Measurements from ENCODE around the gene KMT2E.
A peak's percentile ranks its signal among the peaks of the same experiment; 100 is the strongest.
"Not testable (repeated sequence)": the region's sequence is repeated elsewhere in the genome, so short reads cannot be mapped to it uniquely, and the experiment has no call there.

The KMT2E gene

DNA sequence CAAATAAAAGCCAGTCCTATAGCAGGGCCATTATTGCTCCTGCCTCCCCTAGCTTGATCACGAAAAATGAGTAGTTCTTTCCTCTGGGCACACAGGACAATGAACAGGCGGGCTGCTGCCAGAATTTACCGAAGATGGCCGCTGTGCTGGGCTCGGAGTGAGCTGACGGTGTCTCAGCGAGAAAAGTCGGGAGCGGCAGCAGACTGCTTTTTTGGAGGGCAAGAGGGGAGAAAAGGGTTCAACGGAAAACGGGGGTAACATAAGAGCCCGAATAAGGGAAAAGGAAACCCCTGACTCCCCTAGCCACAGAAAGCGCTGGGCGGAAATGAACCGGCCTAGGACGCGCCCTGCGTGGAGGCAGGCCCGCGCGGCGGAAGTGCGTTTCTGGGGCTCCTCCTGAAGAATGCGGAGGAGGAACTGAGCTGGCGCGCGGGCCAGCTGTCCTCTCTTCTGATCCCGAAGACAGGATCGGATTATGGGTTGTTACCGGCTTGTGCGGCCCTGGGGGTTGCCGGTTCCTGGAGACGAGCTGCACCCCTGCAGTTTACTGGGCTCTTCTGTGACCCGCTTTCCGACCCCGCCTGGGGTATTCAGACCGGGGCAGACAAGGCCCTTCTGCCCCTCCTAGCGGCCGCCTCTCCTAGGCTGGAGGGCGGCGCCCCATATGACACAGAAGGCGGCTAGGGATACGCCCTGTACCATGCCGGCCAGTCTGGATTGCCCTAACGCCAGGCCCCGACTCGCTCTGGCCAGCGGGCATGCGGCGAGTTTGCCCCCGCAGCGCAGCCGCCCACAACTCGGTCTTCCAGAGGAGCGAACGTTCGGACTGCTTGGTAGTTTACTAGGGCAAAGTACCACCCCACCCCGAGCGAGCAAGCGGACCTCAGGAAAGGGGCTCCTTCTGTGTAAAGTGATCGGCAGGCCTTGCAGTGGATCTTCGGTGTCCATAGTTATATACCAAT lies 30.1 kb upstream of the KMT2E start:
- peak; percentile 78 for DNase-seq

DNA sequence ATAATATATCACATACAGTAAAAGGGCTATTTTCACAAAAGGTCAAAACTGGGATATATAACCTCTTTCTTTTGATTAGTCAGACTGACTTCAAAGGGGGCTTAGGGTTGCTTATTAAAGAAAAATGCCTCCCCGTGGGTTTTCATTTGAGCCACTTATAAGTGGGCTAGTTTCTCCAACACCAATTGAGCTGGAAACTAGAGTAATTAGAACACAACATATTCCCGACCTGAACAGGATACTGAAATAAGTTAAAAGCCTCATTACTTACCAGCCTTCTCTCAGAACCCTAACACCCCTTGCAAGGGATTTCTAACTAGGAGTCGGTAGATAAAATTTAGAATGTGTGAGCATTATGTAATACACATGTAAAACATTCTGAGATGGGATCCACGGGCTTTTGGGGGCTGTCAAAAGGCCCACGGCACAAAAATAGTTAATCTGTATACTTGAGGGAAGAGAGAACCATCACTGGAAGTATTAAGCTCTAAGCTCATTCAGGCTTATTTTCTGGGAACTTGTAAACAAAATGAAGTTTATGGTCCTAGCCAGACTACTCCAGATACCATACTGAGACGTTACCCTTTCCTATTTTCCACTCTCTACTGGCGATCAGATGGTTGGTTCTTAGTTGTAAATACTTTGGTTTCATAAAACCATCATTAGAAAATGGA lies 29.3 kb upstream of the KMT2E start:
- DNase-seq: no peak

DNA sequence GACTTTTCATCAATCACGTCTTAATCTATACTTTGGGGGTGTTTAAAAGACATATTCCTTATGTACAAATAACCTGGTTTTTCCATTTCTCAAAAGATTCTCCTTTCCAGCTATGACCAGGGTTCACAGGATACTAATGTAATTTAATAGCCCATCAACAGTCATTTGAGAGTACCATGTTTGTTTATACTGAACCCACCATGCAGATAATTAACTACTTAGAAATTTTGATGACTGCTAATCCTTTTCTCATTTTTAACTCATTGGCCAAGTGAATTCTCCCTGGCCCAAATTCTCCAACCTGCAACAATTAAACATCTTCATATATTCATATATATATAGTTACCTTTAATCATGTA lies 28.8 kb upstream of the KMT2E start:
- no peak for DNase-seq

DNA sequence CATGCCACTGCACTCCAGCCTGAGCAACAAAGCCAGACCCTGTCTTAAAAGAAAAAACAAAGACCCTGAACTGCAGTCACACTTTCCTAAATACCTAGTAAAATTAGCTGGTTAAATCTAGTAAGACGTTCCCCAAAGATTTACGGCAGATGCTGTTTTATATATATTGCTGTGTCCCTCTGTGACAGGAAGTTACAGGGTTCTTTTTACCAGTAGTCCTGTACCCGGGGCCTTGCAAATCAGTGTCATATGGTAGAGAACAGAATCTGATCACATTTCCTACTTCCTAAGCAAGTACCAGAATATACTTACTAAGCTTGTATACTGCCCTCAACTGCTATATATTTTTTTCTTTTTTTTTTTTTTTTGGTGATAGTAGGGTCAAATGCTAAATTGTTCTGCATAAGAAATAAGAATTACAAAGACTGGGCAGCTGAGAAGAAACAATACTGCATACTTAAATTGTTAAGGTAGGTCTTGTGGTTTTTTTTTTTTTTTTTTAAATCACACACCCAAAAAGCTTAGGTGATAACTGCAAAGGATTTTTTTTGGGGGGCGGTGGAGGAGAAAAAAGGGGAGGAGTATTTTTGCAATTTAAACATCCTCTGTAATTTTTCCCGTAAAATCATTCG lies 27.3 kb upstream of the KMT2E start:
- no peak for DNase-seq

DNA sequence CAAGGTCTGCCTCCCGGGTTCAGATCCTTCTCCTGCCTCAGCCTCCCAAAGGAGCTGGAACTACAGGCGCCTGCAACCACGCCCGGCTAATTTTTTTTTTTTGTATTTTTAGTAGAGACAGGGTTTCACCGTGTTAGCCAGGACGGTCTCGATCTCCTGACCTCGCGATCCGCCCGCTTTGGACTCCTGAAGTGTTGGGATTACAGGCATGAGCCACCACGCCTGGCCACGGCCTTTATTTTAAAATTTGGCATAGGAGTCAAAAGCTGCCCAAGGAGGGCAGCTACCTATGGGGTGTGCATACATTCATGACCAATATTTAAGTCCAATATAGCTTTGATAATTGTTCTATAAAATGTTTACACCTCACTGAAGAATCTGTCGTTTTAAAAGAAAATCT lies 26.6 kb upstream of the KMT2E start:
- DNase-seq: not testable (repeated sequence)

DNA sequence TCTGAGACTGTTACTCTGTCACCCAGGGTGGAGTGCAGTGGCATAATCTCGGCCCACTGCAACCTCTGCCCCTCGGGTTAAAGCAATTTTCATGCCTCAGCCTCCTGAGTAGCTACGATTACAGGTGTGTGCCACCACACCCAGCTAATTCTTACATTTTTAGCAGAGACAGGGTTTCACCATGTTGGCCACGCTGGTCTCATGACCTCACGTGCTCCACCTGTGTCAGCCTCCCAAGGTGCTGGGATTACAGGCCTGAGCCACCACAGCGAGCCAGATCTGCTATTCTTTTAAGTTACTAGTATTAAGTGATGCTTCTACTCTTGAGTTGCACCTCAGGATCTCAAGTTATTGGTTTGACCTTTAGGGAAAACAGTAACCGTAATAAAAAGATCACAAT lies 23.0 kb upstream of the KMT2E start:
- no peak for DNase-seq

DNA sequence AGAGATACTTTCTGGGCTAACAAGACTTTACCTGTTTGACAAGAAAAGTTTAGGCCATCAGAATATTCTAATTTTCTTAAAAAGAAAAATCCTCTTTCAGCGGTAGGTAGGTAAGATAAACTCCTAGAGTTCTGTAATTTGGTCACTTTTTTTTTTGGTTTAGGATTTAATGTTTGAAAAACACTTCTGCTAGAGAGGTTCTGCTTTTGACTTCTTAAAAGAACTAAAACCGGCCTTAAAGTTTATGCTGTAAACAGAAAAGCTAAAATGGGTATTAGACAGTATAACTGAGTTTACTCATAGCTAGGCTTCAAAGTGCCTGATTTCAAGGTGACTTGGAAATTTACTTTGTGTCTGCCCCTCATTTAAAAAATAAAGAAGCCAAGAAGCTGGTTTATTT lies 21.7 kb upstream of the KMT2E start:
- DNase-seq: no peak

DNA sequence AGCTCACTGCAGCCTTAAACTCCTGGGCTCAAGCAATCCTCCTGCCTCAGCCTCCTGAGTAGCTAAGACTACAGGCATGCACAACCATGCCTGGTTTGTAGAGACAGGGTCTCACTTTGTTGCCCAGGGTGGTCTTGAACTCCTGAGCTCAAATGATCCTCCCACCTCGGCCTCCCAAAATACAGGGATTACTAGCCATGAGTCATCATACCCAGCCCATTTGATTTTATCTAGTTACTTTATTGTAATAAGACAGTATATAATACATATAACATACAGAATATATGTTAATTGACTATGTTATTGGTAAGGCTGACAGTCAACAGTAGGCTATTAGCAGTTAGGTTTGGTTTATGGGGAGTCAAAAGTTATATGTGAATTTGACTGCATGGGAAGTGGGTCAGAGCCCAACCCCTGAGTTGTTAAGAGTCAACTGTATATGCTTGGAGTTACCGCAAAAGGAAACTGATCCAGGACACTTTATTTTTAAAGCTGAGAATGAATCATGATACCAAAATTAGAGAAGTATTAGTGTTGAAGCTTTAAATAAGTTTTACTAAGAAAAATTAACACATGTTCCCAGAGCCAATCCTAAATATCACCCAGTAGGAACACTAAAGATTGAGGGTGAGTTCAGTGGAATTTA lies 20.7 kb upstream of the KMT2E start:
- DNase-seq: no peak

DNA sequence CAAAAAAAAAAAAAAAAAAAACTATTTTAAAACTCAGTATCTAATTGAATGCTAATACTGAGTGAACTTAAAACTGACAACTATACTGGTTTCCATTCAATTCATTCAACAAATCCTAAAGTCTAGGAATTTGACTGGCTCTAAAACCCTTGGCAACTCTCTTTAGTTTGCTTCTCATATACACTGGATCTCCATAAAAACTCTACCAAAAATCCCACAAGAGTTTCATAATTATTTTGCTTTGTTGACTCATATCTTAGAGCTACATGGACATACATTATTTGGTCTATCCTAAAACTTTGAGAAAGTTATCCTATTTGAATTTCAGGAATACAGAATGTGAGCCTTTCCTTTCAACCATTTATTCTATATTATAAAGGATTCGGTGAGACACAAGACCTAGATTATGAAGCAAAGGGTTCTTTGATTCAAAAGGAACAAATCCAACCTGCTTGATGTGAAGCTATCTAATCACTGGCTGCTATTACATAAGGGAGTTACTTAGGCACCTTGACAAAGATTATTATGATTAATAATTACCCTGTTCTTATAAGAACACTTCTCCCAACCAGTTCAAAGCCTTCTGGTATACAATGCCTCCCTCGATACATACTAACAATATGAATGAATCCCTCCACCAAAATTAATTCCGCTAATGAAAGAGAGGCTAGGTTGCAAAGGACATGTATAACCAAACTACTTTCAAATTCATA lies 15.8 kb upstream of the KMT2E start:
- no peak for DNase-seq

DNA sequence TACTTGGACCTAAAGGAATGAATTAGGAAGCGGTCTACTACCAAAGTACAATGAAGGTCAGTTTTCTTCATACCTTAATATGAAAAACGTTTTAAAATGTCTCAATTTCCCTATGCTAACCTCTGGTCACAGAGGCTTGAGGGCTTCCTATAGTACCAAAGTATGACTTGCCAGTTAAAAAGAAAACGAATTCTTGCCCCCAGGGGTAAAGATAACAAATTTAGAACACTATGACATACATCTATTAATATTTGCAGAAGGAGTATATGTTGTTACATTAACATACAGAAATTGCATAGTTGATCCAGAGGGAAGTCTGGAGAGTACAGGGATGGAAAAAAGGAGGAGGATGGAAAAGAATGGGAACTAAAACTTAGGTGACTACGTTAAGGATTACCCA lies 13.8 kb upstream of the KMT2E start:
- no peak for DNase-seq

DNA sequence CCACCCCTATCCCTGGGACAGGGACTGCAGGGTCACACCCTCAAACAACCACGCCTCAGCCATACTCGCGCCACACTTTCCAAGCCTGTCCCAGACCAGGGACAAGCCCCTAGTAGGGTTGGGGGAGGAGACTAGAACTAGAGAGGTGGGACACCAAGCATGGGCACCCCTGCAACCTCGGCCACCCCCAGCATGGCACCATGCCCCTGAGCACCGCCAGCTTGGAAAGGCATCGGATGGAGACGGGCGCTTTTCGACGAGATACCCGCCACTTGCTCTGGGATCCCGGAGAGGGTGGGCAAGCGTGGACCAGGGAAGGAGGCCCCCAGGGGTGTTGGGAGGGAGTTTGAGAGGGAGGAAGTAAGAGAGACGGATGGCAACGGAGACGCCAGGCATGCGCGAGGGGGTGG lies 13.1 kb upstream of the KMT2E start:
- DNase-seq: no peak

DNA sequence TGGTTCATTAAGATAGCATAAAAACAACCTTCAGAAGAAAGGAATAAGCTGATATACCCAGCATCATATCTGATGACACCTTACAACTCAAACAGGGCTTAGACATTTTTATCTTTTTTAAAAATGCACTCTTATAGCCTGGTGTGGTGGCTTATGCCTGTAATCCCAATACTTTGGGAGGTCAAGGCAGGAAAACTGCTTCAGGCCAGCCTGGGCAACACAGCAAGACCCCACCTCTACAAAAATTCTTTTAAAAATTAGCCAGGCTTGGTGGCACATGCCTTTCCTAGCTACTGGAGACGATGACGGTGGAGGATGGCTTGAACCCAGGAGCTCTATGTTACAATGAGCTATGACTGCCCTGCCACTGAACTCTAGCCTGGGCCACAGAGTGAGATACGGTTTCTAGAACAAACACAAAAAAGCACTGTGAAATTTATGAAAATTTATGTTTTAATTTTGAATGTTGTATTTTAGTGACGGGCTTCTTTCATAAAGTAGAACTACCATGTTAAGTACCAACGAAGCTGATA lies 12.3 kb upstream of the KMT2E start:
- DNase-seq: no peak

DNA sequence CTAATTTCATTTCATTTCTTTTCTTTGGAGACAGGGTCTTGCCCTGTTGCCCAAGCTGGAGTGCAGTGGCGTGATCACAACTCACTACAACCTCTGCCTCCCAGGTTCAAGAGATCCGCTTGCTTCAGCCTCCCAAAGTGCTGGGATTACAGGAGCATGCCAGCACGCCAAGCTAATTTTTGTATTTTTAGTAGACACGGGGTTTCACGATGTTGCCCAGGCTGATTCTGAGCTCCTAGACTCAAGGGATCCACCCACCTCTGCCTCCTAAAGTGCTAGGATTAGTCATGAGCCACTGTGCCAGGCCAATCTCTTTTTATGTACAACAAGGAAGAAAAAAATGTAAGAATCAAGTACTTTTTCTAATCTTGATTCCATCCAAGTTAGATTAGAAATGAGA lies 10.7 kb upstream of the KMT2E start:
- DNase-seq: peak; percentile 48

DNA sequence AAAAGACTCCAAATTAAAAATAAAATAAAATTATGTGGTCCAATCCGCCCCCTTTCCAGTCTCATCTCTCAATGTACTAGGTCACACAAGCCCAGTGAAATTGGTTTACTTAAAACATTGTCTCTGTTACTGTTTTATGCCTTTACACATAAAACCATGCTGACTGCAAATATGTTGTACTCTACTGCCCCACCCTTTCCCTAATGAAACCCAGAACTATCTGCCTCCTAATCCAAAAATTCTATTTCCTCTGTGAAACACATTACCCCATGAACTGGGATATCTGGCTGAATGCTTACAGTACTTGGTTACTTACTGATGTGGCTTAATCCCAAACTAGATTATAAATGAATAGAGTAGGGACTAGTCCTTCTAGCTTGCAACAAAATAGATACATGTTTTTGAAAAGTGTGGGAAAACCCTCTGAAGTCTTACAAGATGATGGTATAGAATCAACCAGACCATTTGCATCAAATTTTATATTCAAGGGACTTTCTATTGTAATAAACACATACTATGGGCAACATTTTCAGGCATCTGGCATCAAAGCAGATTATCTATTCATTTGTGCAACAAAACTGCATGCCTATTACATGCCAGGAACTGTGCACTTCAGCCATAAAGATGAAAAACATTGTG lies 10.0 kb upstream of the KMT2E start:
- no peak for DNase-seq

DNA sequence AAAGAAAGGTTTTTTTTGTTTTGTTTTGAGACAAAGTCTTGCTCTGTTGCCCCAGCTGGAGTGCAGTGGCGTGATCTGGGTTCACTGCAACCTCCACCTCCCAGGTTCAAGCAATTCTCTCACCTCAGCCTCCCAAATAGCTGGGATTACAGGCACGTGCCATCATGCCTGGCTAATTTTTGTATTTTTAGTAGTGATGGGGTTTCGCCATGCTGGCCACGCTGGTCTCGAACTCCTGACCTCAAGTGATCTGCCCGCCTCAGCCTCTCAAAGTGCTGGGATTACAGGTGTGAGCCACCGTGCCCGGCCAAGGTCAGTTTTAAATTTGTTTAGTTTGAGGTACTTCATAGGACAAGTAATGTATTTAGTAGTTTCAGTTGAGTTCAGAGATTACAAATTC lies 9.0 kb upstream of the KMT2E start:
- not testable (repeated sequence) for DNase-seq

DNA sequence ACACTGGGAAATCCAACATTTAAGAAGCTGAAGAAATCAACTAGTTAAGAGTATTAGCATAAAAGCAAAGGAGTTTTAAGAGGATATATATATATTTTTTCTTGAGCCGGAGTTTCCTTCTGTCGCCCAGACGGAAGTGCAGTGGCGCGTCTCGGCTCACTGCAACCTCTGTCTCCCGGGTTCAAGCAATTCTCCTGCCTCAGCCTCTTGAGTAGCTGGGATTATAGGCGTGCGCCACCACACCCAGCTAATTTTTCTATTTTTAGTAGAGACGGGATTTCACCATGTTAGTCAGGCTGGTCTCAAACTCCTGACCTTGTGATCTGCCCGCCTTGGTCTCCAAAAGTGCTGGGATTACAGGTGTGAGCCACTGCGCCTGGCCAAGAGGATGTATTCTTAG lies 8.5 kb upstream of the KMT2E start:
- DNase-seq: not testable (repeated sequence)

DNA sequence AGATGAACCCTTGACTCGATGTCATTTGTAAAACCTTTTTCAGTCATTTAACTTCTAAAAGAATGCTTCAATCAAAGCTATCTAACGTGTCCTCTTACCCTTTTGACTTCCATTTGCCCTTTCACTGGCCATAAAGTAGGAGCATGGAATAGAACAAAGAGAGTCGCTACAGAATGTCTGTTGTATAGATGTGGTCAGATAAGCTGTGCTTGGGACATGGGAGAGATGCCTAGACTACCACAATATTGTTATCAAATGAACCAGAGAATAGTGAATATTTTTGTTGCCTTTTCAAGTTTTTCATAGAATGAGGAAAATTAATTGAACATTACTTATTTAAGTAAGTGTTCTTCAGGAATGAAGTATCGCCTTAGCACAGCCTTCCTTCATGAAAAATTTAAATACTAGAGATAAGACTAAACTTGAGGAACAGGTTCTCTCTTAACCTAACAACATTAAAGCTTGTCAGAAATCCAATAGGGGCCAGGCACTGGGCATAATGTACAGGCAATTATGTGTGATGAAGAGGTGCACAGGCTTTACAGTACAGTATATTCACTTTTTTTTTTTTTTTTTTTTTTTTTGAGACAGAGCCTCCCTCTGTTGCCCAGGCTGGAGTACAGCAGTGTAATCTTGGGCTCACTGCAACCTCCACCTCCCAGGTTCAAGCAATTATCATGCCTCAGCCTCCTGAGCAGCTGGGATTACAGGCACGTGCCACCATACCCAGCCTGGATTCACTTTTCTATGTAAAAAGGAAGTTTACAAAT lies 7.5 kb upstream of the KMT2E start:
- DNase-seq: no peak

DNA sequence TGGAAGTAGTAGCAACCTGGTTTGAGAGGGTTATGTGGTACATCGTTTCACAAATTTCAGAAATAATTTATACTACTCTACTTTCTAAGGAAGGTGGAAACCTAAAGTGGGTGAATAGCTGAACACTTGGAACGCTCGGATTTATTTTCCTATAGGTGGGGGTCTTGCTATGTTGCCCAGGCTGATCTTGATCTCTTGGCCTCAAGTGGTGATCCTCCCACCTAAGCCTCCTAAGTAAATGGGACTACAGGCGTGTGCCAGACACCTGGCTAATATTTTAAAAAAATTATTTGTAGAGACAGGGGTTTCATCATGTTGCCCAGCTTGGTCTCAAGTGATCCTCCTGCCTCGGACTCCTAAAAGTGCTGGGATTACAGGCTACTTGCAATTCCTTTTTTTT lies 6.7 kb upstream of the KMT2E start:
- DNase-seq: no peak

DNA sequence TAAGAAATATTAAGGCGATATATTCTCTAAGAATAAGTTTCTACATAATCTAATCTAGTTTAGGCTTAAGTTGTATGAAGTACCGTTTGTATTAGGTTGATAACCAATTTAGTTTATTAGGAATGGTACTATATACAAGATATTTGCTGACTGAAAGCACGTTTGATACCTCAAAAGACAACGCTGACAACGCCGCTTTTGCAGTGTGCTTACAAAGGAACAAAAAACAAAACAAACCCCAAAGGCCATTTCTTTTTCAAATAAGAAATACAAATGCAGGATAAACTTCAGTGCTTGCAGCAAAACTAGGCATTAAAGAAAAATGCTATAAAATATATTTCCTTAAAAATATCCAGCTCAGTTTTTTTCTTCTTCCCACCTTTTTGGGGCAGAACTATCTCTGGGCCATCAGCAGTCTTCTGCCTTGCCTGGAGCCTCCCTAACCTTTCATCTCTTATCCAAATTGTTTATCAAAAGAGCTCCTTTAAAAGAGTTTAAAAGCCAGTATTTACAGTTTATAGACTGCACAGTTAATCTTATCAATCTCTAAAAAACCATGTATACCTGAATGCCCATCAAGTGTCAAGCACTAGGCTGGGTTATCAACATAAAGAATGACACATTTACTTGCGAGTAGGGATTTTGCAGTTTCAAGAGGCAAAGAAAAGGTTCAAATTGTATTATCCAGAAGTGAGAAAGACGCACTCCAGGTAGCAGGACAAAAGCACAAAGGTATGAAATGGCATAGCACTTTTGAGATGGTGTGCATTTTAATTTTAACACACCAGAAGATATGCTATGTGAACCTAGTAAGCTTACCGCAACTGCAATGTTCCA lies 4.1 kb upstream of the KMT2E start:
- DNase-seq: no peak

DNA sequence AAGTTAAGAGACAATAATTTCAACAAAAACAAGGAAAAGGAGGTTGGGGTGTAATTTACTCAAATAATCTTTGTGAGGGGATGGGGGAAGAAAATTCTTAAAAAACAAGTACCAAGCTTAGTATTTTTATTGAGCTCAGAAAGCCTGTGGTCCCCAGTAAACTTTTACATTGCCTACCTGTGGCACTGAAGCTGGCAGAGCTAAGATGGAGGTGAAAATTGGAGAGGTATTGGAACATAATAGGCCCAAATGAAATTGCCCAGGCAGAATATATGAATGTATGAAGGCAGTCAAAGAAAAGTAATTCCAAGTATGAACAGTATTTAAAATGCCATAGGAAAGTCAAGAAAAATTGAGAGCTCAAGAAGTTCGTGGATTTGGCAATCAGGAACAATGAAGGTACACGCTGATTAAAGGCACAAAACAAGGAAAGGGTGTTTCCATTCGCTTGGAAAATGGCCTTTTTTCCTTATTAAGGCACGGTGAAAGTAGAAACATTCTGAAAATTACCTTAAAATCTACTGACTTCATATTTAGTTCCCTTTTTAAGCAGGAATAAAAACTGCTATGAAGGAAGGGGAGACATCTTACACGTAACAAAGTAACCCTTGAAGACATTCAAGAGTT lies 3.4 kb upstream of the KMT2E start:
- no peak for DNase-seq
